GM12878 (cell line): ENCODE measurements around the gene IGFALS. TPM values are rescaled to one million over a fixed set of nuclear protein-coding genes. Genes with fewer than 3 reads are reported as not detected.
A peak's percentile ranks its signal among the peaks of the same experiment; 100 is the strongest.

ENCODE experiments used
- ATAC-seq: fragments of 200-7000 bp; cut with Tn5 transposase; 3 replicates; pipeline ENCODE4 v1.9.1; 2020; ENCODE audit warnings: mild to moderate bottlenecking, moderate library complexity
- BruUV-seq: library from RNA; stranded (reverse); fragments of 400-500 nt; replicated peaks from 2 replicates; lab custom pipeline; 2021; lab: Mats Ljungman, UMichigan
- CTCF ChIA-PET: fragments of 300-600 bp; sonication (Branson Sonifier 250); formaldehyde crosslinking; extraction: SDS; loops from one replicate; lab custom pipeline; 2021; ENCODE audit warnings: inconsistent platforms; lab: Yijun Ruan, JAX
- POLR2A ChIA-PET: fragments of 350-600 bp; formaldehyde crosslinking; extraction: SDS; loops from one replicate; lab custom pipeline; 2021; ENCODE audit warnings: inconsistent platforms; lab: Charles Lee
- RAD21 ChIA-PET: fragments of 300-600 bp; sonication (Branson Sonifier 250); formaldehyde crosslinking; loops from one replicate; lab custom pipeline; 2023; ENCODE audit warnings: antibody characterized with exemption; ENCODE audit not compliant: unreplicated experiment; lab: Charles Lee
- SMC1A ChIA-PET: fragments of 300-600 bp; sonication (Branson Sonifier 250); formaldehyde crosslinking; loops from one replicate; lab custom pipeline; 2023; ENCODE audit not compliant: unreplicated experiment, uncharacterized antibody; lab: Charles Lee
- DNase-seq: peaks from one replicate; pipeline ENCODE4 v3.0.0-alpha.2; 2011; ENCODE audit warnings: low read depth, low spot score
- FAIRE-seq: peaks from 3 replicates; lab custom pipeline; 2011; peaks lifted over from hg19 to GRCh38; lab: Jason Lieb, UNC
- H2AFZ ChIP-seq: 2 replicates; pipeline ENCODE4 v1.6.0; 2011; ENCODE audit warnings: low read depth, low read length, control low read depth; ENCODE audit not compliant: control insufficient read depth
- H3K27ac ChIP-seq: 2 replicates; pipeline ENCODE4 v1.5.1; 2011; ENCODE audit warnings: control low read depth; ENCODE audit not compliant: control insufficient read depth, insufficient read depth
- H3K27me3 ChIP-seq, 2 experiments: replicated peaks in 1 of 2; 2 replicates each; pipeline versions ENCODE4 v1.6.0 to v1.6.1; 2011; ENCODE audit warnings: low read length in 1 of 2; ENCODE audit not compliant: control insufficient read depth in 2 of 2, insufficient read depth in 2 of 2
- H3K36me3 ChIP-seq, 2 experiments: 2 replicates each; pipeline ENCODE4 v1.5.1; 2011; ENCODE audit warnings: low read length in 1 of 2; ENCODE audit not compliant: control insufficient read depth in 2 of 2, insufficient read depth in 2 of 2
- H3K4me1 ChIP-seq: 2 replicates; pipeline ENCODE4 v1.6.1; 2011; ENCODE audit warnings: mild to moderate bottlenecking, low read length, moderate library complexity, mixed read lengths; ENCODE audit not compliant: control insufficient read depth, insufficient read depth
- H3K4me2 ChIP-seq: 2 replicates; pipeline ENCODE4 v1.6.0; 2011; ENCODE audit warnings: control low read depth; ENCODE audit not compliant: control insufficient read depth, insufficient read depth
- H3K4me3 ChIP-seq: fragments of 200-600 bp; sonication (generic); 2 replicates; pipeline ENCODE4 v1.5.1; 2016
- H3K79me2 ChIP-seq: 2 replicates; pipeline ENCODE4 v1.6.0; 2011; ENCODE audit warnings: low read length; ENCODE audit not compliant: control insufficient read depth, insufficient read depth
- H3K9ac ChIP-seq: 2 replicates; pipeline ENCODE4 v1.8.0; 2011; ENCODE audit warnings: low read length, control low read depth, mixed read lengths; ENCODE audit not compliant: control insufficient read depth, insufficient read depth
- H3K9me3 ChIP-seq: replicated peaks from 3 replicates; pipeline ENCODE4 v1.5.1; 2011; ENCODE audit warnings: mild to moderate bottlenecking, low read length; ENCODE audit not compliant: control insufficient read depth, insufficient read depth
- H4K20me1 ChIP-seq: 2 replicates; pipeline ENCODE4 v1.6.0; 2011; ENCODE audit not compliant: control insufficient read depth, insufficient read depth
- CBX3 ChIP-seq: fragments of 200-600 bp; sonication (generic); IDR thresholded peaks from 2 replicates; pipeline ENCODE4 v1.6.1; 2016; ENCODE audit warnings: low read depth, borderline replicate concordance
- CTCF ChIP-seq, 3 experiments: IDR thresholded peaks in 2 of 3; conservative IDR thresholded peaks in 1 of 3; 2 replicates each; pipeline ENCODE4 v1.5.1; 2011; ENCODE audit warnings: low read depth in 3 of 3, low read length in 3 of 3, mild to moderate bottlenecking in 3 of 3, control low read depth in 2 of 3, moderate library complexity in 2 of 3, inconsistent platforms in 1 of 3, mixed read lengths in 1 of 3; ENCODE audit not compliant: control insufficient read depth in 2 of 3, insufficient read depth in 1 of 3; ENCODE audit errors: extremely low read depth in 1 of 3
- NKRF ChIP-seq: fragments of 450-650 bp; conservative IDR thresholded peaks from 2 replicates; pipeline ENCODE4 v1.6.1; 2017; ENCODE audit warnings: mild to moderate bottlenecking, moderate library complexity
- RAD21 ChIP-seq: IDR thresholded peaks from 2 replicates; pipeline ENCODE4 v1.6.1; 2011; ENCODE audit warnings: mild to moderate bottlenecking, low read depth, low read length, moderate library complexity; ENCODE audit not compliant: insufficient read depth
- SMC3 ChIP-seq: IDR thresholded peaks from 2 replicates; pipeline ENCODE4 v1.6.1; 2011; ENCODE audit warnings: low read length, improper control_type of control experiment, borderline replicate concordance
- ZBTB33 ChIP-seq: fragments of 450-650 bp; IDR thresholded peaks from 2 replicates; pipeline ENCODE4 v1.6.1; 2017; ENCODE audit warnings: mild to moderate bottlenecking
- WGBS: methylation state at CpG from one replicate; pipeline ENCODE4 v1.1.6; 2016; ENCODE audit warnings: low lambda C conversion rate; ENCODE audit not compliant: insufficient replicate concordance, insufficient coverage; ENCODE audit errors: missing lambda C conversion rate; 5-methylcytosine and 5-hydroxymethylcytosine counted together
- in situ Hi-C: fragments of 300-500 bp; cut with MboI; formaldehyde crosslinking; loops from 9 replicates; pipeline ENCODE4 v1.14.3; 2018; ENCODE audit warnings: mixed read lengths
- intact Hi-C: fragments of 100-400 bp; cut with micrococcal nuclease; formaldehyde crosslinking; loops from one replicate; pipeline ENCODE4 v1.14.2; 2022; ENCODE audit not compliant: unreplicated experiment
- polyA plus RNA-seq, 11 experiments: library from polyadenylated mRNA; depleted of rRNA in 4 of 11; unstranded in 6 of 11; stranded (reverse) in 5 of 11; fragments of >200 nt; fragmentation: Nextera tagmentation in 4 of 11; fragmentation: Illumina TruSeq in 1 of 11; extraction: Ambion mirVana in 4 of 11; extraction: Trizol in 1 of 11; gene quantifications; 1 replicate in 1 of 11; 2 replicates in 10 of 11; pipeline versions ENCODE4 v1.2.1 to v1.2.3, GENCODE V29; 2011 to 2016; ENCODE audit warnings: inconsistent platforms in 2 of 11, missing spikeins in 2 of 11, low read depth in 1 of 11
- total RNA-seq, 4 experiments: library from RNA; depleted of rRNA in 3 of 4; stranded (reverse); fragments of >200 nt in 3 of 4; fragmentation: Illumina TruSeq in 1 of 4; extraction: Trizol in 1 of 4; gene quantifications; 2 replicates each; pipeline versions ENCODE4 v1.2.1 to v1.2.3, GENCODE V29; 2013 to 2021

Gene IGFALS
- total and polyA plus RNA-seq, 10 of the 15 experiments (the other 5 are each of a cell fraction or from before 2014, with no cell fraction given): 0.04 to 0.11 TPM; not detected in 8

GRCh38 chr16:1823821-1824220, 30.3 kb upstream of the IGFALS start:
- ChIA-PET CTCF (interaction anchor here (1.1 to 1.2 kb wide), 2 partner anchors 43 to 52 kb away, joined by 3 read pairs; no protein-coding TSS in a partner anchor), RAD21 (interaction anchor here (1.5 kb wide), 1 partner anchor 41 kb away, joined by 6 read pairs; the partner anchor contains the start of genes NUBP2 and SPSB3), POLR2A (no interaction called here), SMC1A (interaction anchor here (0.8 to 1.6 kb wide), 2 partner anchors 41 to 403 kb away, joined by 3 read pairs; partner anchors contain the start of genes NUBP2 and SPSB3)
- Histone ChIP-seq H3K9me3 (no peaks in the 10 kb centered on the region), H4K20me1 (no peaks in the 10 kb centered on the region), H3K27ac (no peak overlapping the region), H3K36me3 (no peaks in the 10 kb centered on the region), H3K4me2 (no peak overlapping the region), H3K4me1 (no peaks in the 10 kb centered on the region), H3K9ac (no peak overlapping the region), H3K79me2 (peaks cover 17% of the 10 kb centered on the region), H3K27me3 (no peaks in the 10 kb centered on the region), H2AFZ (no peak overlapping the region), H3K4me3 (no peak overlapping the region)
- FAIRE-seq: no peak
- WGBS: 28% methylated on average over 9 of the region's 9 CpGs
- in situ Hi-C loops: no loop called here
- TF ChIP-seq RAD21 (peak; percentile 28), CBX3 (no peak), CTCF (IDR thresholded peaks at IDR 0.05 in 2 of 3, conservative IDR thresholded peaks at IDR 0.05 in 1 of 3; ENCODE audit: control insufficient read depth in 2 of 3, extremely low read depth in 1 of 3, insufficient read depth in 1 of 3, low read depth in 3 of 3, low read length in 3 of 3) (peak; percentile 27 to 43 (median 43); a peak in 4 of 6 replicates)
- intact Hi-C loops: no loop called here
- no peak for DNase-seq
- ATAC-seq: peak; percentile 14; the same call in 2 of the 3 replicates
- BruUV-seq: no TSS peak

- Histone ChIP-seq H3K9me3 (no peaks in the 10 kb centered on the region), H3K36me3 (no peaks in the 10 kb centered on the region), H4K20me1 (no peaks in the 10 kb centered on the region), H3K79me2 (peaks cover 8% of the 10 kb centered on the region), H3K9ac (no peak overlapping the region), H2AFZ (no peak overlapping the region), H3K27ac (no peak overlapping the region), H3K27me3 (no peaks in the 10 kb centered on the region), H3K4me1 (no peaks in the 10 kb centered on the region), H3K4me2 (no peak overlapping the region), H3K4me3 (no peak overlapping the region)
- WGBS: 89% methylated on average over 16 of the region's 16 CpGs
- DNase-seq (no peak), FAIRE-seq (no peak), ATAC-seq (no peak)
- POLR2A ChIA-PET: interaction anchor here (0.6 kb wide), 1 partner anchor 34 kb away, joined by 8 read pairs; no protein-coding TSS in a partner anchor
- RAD21 ChIA-PET: no interaction called here
- no TSS peak for BruUV-seq
- SMC1A ChIA-PET: interaction anchor here (0.8 kb wide), 1 partner anchor 402 kb away, joined by 3 read pairs; no protein-coding TSS in a partner anchor
- in situ Hi-C loops: no loop called here
- CTCF ChIA-PET: no interaction called here
- intact Hi-C loops: no loop called here
- TF ChIP-seq ZBTB33: no peak
- no peak for TF ChIP-seq NKRF
- TF ChIP-seq SMC3: no peak
These were observed 29.3 kb upstream of the IGFALS start for GRCh38 chr16:1822801-1823200.
